GM21447 (cell line): ENCODE data around the gene PRTN3.
A peak's percentile ranks its signal among the peaks of the same experiment; 100 is the strongest.
"Not testable (repeated sequence)": the region's sequence is repeated elsewhere in the genome, so short reads cannot be mapped to it uniquely, and the experiment has no call there.

Experiments used
- ATAC-seq: cut with Tn5 transposase; IDR thresholded peaks from one replicate; pipeline ENCODE4 v1.9.1; 2021; ENCODE audit not compliant: unreplicated experiment

The PRTN3 gene

DNA sequence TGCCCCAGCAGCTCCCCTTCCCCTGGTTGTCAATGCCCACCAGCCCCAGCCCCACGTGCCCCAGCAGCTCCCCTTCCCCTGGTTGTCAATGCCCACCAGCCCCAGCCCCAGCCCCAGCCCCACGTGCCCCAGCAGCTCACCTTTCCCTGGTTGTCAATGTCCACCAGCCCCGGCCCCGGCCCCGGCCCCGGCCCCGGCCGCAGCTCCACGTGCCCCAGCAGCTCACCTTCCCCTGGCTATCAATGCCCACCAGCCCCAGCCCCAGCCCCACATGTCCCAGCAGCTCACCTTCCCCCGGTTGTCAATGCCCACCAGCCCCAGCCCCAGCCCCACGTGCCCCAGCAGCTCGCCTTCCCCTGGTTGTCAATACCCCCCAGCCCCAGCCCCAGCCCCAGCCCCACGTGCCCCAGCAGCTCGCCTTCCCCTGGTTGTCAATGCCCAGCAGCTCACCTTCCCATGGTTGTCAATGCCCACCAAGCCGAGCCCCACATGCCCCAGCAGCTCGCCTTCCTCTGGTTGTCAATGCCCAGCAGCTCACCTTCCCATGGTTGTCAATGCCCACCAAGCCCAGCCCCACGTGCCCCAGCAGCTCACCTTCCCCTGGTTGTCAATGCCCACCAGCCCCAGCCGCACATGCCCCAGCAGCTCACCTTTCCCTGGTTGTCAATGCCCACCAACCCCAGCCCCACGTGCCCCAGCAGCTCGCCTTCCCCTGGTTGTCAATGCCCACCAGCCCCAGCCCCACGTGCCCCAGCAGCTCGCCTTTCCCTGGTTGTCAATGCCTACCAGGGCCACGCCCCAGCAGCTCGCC lies 38.2 kb downstream of the PRTN3 start:
- ATAC-seq: not testable (repeated sequence)

DNA sequence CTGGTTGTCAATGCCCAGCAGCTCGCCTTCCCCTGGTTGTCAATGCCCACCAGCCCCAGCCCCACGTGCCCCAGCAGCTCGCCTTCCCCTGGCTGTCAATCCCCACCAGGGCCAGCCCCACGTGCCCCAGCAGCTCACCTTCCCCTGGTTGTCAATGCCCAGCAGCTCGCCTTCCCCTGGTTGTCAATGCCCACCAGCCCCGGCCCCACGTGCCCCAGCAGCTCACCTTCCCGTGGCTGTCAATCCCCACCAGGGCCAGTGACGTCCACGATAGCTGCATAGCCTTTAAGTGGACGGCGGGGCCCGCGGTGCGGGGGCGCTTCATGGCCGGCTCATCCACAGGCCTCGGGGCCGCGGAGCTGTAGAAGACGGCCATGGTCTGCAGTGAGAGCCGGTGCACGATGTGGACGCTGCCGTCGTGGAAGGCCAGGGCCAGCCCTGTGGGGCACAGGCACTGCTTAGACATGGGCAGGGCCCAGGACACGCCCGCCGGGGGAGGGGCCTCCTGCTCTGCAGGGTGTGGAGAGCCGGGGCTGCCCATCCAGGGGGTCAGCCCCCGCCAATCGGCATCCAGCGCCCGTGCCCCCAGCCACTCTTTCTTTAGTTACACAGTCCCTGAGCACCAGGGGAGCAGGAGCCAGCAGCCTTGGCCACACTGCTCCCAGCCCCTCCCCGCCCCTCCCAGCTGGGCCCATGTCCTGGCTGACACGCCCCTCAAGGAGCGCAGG lies 39.1 kb downstream of the PRTN3 start:
- ATAC-seq: no peak

DNA sequence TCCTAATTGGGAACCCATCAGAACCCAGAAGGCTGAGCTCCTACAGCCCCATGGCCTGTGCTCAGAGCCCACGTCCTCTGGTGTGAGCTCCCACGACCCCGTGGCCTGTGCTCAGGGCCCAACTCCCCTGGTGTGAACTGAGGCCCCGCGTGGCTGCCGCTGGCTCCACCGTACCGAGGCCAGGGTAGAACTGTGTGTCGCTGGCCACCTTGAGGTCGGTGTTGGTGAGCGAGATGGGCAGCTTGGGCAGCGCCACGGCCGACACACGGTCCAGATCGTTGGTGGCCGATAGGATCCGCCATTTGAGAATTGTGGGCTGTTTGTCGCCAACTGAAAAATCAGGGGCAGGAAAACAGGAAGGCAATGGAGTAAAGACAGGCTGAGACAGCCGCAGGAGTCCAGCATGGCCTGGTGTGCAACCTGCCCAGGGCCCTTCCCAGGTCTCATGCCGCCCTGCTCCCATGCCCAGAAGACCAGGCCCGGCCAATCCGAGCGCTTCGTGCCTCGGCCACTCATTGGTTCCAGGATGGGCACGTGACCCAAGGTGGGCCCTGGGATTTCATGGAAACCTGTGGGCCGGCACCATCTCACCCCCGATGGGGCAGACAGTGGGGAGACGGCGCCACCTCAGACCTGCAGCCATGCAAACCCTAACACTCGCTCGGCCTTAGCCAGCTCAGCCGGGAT lies 40.7 kb downstream of the PRTN3 start:
- no peak for ATAC-seq

DNA sequence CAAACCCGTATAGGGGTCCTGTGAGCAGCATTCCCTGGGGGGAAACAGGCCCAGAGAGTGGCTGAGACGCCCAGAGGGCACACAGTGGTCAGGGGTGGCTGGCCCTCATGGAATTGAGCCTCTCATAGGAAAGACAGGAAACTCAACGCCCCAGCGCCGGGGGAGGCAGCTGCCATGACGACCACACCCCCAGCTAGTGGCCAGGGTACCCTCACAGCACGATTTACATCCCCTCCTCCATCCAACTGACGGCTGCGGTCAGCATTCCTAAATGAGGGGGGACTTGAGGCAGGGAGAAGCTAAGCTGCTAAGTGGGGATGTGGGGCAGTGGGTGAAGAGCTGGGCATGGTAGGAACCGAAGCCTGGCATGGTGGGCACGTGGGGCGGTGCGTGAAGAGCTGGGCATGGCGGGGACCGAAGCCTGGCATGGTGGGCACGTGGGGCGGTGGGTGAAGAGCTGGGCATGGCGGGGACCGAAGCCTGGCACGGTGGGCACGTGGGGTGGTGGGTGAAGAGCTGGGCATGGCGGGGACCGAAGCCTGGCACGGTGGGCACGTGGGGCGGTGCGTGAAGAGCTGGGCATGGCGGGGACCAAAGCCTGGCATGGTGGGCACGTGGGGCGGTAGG lies 42.2 kb downstream of the PRTN3 start:
- no peak for ATAC-seq

DNA sequence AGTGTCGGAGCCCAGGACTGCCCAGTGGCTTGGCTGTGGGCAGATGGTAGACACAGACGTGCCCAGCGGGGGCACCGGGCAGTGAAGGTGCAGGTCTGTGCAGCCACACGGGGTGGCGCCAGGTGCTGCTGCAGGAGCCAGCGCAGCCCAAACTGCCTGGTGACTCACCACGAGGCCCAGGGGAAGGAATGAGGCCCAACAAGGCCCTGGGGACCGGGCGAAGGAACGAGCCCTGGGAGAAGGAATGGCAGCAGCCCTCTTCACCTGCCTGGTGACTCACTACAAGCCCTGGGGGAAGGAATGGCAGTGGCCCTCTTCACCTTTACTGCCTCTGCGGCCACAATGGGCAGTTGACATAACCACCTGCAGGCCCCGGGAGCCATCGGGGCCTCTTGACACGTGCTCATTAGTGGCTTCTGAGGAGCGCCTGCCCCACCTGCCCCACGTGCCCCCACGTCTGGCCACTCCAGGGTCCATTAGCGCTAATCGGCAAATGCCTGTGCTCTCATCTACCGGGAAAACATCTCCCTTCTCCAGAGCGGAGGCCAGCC lies 42.9 kb downstream of the PRTN3 start:
- ATAC-seq: no peak

DNA sequence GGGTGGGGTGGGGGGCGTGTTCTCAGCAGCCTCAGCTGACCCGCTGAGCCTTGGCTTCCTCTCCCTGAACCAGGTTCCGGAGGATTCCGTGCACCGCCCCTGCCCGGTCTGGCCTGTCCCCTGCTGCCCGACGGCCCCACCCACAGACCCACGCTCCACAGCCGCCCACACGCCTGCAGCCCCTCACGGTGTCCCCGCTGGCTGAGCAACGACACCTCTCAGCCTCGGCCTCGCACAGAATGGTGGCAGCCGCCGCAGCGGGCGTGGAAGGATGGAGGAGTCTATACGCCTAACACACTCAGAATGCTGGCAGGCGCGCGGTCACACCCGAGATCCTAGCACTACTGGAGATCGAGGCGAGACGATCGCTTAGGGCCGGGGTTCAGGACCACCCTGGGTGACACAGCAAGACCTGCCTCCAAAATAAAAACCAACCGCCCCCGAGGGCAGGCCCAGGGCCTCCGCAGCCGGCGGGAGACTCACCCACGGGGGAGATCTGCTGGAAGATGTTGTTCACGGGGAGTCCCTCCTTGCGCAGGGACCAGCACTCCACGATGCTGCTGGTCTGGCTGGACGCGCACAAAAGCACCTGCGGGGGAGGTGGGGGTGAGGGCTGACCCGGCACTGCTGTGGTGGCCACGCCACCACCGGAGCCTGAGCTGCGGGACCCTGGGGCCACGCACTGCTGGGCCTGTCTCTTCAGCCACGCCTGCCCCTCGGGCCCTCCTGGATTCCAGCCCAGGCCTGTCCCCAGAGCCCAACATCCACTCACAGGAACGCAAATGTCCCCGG lies 43.8 kb downstream of the PRTN3 start:
- ATAC-seq: no peak

DNA sequence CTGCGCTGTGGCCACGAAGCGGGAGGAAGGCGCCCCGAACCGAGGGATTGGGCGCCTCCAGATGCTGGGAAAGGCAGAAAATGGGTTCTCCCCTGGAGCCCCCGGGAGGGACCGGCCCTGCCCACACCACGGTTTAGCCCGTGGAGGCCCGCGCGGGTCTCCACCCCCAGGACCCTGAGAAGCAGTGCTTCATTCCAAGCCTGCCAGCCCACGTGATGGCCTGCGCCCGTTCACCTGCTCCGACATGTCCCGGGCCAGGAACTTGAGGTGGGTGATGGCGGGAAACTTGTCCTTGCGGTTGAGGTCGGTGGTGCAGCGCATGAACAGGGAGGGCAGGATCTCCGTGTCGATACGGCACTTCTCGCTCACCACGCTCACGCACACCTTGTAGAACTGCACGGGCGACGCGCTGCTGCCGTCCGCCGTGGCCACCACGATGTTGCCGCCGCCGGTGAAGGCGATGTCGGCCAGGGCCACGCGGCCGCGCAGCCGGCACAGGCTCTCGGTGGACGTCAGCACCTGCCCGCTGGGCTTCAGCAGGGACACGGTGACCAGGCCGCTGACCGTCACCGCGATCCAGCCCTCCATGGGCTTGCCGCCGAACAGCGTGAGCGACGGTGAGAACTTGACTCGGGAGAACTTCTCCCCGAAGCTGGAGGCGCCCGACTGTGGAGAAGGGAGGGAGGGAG lies 44.9 kb downstream of the PRTN3 start:
- ATAC-seq: no peak

DNA sequence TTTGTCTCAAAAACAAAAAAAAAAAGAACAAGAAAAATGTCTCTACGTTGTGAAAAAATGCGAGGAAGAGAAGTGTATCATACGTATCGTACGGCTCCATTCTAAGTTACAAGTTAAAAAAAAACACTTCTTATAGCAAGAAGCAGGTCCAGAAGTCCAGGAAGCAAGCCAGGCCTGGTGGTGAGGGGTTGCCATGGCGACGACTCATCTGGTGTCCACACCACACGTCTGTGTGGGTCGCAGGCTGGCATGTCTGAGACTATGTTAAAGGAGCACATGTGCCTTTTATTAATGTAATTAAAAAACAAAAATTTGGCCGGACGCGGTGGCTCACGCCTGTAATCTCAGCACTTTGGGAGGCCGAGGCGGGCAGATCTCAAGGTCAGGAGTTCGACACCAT lies 46.3 kb downstream of the PRTN3 start:
- ATAC-seq: no peak

DNA sequence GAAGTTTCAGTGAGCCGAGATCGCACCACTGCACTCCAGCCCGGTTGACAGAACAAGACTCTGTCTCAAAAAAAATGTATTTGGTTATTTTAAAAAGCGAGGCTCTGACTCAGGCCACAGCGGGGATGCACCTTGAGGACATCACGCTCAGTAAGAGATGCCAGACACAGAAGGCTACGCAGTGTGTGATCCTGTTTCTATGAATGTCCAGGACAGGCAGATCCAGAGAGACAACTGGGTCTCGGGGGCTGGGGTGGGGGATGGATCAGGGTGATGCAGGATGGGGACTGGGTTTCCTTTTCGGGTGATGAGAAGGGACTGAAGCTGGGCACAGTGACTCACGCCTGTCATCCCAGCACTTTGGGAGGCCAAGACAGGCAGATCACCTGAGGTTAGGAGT lies 46.8 kb downstream of the PRTN3 start:
- no peak for ATAC-seq

DNA sequence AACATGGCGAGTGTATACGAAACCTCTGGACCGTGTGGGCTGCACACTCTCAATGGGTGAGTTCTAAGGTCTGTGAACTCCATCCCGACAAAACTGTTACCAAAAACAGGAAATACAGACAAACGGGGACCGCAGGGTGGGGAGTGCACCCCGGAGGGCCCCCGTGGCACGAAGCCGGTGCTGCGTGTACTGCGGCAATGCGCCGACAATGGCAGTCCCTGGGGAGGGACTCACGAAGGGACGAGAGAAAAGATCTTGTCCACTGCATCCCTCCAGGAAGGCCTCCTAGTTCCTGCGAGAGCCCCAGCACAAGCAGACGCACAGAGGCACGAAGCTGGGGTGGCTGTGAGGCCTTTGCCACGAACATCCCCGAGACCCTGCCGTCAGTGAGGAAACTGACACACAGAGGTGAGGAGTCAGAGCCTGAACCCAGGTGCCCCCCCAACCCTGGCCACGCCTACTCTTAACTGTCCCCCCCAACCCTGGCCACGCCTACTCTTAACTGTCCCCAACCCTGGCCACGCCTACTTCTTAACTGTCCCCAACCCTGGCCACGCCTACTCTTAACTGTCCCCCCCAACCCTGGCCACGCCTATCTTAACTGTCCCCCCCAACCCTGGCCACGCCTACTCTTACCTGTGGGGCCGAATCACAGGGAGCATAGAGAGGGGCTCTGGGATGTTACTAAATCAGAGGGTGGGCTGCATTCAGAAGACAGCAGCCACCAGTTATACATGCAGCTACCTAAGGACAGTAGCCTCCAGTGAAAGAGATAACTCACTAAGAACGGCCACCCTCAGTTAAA lies 48.0 kb downstream of the PRTN3 start:
- no peak for ATAC-seq

DNA sequence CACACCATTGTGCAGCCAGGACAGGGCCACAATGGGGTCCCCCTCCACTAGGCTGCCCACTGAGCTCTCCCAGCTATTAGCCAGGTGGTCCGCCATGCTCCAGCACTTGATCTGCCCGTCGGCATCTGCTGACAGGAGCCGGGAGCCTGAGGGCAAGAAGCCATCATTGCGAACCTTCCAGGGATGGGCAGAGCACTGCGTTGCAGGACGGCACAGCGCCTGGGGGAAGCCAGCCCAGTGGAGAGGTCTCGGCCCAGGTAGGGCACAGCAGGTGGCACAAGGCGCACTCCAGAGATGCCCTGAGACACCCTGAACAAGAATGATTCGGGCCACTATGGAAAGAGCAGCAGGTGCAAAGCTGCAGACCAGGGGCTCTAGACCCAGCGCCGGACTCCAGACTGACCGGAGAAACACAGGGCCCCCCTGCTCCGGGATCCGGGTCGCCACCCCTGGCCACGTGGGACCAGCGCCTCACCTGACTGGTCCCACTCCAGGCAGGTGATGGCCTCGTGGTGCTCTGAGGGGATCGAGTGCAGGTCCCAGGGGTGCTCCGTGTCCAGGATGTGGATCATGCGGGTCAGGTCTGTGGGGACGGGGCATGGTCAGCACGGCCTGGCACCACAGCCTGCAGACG lies 49.0 kb downstream of the PRTN3 start:
- ATAC-seq: no peak

DNA sequence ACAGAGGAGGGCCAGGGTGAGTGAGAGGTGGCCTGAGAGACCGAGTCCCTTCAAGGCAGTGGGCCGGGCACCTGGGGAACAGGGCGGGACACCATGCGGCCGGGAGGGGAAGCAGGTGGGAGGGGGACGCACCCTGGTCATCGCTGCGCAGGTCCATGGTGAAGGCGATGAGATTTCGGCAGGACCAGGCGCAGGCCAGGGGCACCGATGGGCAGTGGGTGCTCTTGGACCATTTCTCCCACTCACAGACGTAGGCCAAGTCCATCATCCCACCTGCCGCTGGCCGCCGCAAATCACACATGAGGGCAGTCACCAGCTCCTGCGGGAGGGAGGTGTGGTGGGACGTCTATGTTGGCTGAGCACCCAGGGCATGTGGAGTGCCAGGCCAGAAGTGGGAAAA lies 50.0 kb downstream of the PRTN3 start:
- no peak for ATAC-seq

DNA sequence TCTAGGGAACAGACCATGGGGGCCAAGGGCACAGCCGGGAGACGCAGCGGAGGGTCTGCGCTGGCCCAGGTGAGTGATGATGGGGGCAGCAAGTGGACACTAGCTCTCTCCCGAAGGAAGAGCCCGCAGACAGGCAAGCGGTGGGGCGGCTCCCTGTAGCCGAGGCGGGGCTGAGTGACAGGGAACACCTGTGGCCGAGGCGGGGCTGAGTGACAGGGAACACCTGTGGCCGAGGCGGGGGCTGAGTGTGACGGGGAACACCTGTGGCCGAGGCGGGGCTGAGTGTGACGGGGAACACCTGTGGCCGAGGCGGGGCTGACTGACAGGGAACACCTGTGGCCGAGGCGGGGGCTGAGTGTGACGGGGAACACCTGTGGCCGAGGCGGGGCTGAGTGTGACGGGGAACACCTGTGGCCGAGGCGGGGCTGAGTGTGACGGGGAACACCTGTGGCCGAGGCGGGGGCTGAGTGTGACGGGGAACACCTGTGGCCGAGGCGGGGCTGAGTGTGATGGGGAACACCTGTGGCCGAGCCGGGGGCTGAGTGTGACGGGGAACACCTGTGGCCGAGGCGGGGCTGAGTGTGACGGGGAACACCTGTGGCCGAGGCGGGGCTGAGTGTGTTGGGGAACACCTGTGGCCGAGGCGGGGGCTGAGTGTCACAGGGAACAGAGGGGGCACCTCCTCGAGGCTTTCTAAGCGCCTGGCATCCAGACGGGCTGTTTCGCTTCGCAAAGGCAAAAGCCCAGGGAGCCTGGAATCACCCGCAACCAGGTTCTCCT lies 50.8 kb downstream of the PRTN3 start:
- not testable (repeated sequence) for ATAC-seq

DNA sequence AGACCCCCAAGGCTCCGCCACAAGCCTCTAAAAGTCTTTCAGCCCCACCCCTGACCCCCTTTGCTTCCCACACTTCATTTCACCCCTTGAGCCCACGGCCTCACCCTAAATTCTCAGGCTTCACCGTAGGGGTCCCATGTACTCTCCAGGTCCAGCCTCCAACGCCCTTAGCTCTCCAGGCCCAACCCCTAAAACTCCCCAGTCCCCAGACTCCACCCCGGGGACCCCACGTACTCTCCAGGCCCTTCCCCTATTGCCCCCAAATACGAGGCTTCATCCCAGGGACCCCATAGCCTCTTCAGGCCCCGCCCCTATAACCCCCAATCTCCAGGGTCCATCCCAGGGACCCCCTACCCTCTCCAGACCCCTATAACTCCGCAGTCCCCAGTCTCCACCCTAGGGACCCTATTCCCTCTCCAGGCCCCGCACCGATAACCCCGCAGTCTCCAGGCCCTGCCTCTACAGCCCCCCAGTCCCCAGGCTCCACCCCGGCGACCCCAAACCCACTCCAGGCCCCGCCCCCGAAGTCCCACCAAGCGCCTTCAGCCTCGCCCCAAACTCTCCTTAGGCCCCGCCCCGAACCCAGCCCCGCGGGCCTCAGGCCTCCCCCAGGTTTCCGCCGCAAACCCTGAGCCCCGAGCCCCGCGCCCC lies 51.6 kb downstream of the PRTN3 start:
- ATAC-seq: no peak

DNA sequence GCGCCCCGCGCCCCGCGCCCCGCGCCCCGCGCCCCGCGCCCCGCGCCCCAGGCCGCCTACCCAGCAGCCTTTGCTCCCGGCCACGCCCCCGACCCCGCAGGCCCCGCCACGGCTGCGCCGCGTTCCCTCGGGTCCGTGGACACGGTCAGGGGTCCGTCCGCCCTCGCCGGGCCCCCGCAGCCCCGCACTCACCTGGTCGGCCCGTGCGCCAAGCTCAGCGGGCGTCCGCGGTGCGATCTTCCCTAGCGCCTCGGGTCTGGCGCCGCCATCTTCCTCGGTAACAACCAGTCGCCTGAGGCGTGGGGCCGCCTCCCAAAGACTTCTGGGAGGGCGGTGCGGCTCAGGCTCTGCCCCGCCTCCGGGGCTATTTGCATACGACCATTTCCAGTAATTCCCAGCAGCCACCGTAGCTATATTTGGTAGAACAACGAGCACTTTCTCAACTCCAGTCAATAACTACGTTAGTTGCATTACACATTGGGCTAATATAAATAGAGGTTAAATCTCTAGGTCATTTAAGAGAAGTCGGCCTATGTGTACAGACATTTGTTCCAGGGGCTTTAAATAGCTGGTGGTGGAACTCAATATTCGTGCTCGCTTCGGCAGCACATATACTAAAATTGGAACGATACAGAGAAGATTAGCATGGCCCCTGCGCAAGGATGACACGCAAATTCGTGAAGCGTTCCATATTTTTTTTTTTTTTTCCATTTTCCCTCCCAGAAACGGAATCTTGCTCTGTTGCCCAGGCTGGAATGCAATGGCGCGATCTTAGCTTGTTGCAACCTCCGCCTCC lies 52.3 kb downstream of the PRTN3 start, which contains the start of the genes MED16 and RNU6-9:
Gene MED16, minus strand, starts transcription at position 294 of the 796 bp plus-strand sequence. CDS start 2,056 bp downstream, outside the sequence.
Gene RNU6-9, plus strand, starts transcription at position 591 of the 796 bp plus-strand sequence.
- peak; percentile 73 for ATAC-seq

DNA sequence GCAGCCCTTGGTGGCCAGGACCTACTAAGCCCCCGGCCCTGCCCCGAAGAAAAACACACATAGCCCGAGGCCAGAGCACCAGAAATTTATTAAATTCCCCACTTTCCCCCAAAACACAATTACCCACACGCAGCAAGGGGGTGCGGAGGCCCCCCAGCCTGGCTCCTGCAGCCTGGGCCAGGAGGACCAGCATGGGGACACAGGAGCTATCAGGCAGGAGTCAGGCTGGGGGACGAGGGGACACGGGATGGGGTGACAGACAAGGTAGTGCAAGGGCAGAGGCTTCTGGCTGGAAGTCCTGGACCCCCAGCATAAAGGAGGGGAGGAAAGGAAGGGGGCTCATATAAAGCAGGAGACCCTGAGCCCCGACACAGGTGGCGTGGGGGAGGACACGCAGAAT lies 55.6 kb downstream of the PRTN3 start:
- no peak for ATAC-seq
